K562 (cell line): Measurements from ENCODE around the gene PID1.

ENCODE experiments used
- E2F8 ChIP-seq: fragments of 450-650 bp; IDR thresholded peaks from 2 replicates; pipeline ENCODE4 v1.7.1; 2018; ENCODE audit warnings: mild to moderate bottlenecking, low read depth; ENCODE audit not compliant: partially characterized antibody
- POLR2A ChIP-seq: fragments of 450-650 bp; conservative IDR thresholded peaks from 2 replicates; pipeline ENCODE4 v1.6.1; 2016
- ZNF217 ChIP-seq: sonication (generic); formaldehyde crosslinking; IDR thresholded peaks from 2 replicates; pipeline ENCODE4 v1.8.0; 2022; ENCODE audit warnings: mild to moderate bottlenecking, missing genetic modification reagents
- TF ChIP-seq, protein P1 (sequence below), 3 experiments: IDR thresholded peaks in 2 of 3; conservative IDR thresholded peaks in 1 of 3; 2 replicates each; pipeline ENCODE4 v1.5.1; 2011 to 2012; ENCODE audit warnings: low read length in 3 of 3, mild to moderate bottlenecking in 3 of 3, control low read depth in 2 of 3, improper control_type of control experiment in 1 of 3, inconsistent platforms in 1 of 3, low read depth in 1 of 3, mixed read lengths in 1 of 3, moderate library complexity in 1 of 3; ENCODE audit not compliant: insufficient read depth in 2 of 3

DNA sequence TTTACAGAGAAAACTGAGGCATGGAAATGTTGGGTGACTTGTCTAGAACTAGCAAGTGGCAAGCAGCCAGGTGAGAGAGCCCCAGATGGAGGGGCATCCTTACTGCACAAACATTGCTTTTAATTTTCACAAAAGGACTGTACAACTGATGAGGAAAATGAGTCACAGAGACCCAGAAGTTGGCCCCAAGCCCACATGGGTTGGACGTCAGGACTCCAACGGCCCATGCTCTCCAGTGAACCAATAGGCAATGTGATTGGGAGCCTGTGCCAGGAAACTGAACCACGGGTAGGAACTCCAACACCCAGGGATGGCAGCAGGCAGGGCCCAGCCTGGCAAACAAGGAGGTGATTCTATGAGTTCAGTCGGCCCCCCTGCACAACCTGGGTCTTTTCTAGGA is 50.8 kb downstream of the PID1 start:
- TF ChIP-seq E2F8 (no peak), POLR2A (no peak), ZNF217 (CRISPR knock-in tag) (no peak)
- TF ChIP-seq, protein P1, sequence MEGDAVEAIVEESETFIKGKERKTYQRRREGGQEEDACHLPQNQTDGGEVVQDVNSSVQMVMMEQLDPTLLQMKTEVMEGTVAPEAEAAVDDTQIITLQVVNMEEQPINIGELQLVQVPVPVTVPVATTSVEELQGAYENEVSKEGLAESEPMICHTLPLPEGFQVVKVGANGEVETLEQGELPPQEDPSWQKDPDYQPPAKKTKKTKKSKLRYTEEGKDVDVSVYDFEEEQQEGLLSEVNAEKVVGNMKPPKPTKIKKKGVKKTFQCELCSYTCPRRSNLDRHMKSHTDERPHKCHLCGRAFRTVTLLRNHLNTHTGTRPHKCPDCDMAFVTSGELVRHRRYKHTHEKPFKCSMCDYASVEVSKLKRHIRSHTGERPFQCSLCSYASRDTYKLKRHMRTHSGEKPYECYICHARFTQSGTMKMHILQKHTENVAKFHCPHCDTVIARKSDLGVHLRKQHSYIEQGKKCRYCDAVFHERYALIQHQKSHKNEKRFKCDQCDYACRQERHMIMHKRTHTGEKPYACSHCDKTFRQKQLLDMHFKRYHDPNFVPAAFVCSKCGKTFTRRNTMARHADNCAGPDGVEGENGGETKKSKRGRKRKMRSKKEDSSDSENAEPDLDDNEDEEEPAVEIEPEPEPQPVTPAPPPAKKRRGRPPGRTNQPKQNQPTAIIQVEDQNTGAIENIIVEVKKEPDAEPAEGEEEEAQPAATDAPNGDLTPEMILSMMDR (IDR thresholded peaks at IDR 0.05 in 2 of 3, conservative IDR thresholded peaks at IDR 0.05 in 1 of 3; ENCODE audit: insufficient read depth in 2 of 3, low read depth in 1 of 3, low read length in 3 of 3) = no peak
